A549 (cell line): ENCODE measurements around the gene PLPPR3. TPM values are rescaled to one million over a fixed set of nuclear protein-coding genes. Genes with fewer than 3 reads are reported as not detected.

Experiments used
- ATAC-seq, 2 experiments: fragments of 200-7000 bp in 1 of 2; fragments of >200 bp in 1 of 2; cut with Nextera tagmentation in 1 of 2; cut with Tn5 transposase in 1 of 2; 3 replicates each; pipeline versions ENCODE4 v1.8.0 to v1.9.1; 2018 to 2020; ENCODE audit warnings: mild to moderate bottlenecking in 1 of 2, moderate library complexity in 1 of 2
- CTCF ChIA-PET: fragments of 300-600 bp; sonication (Branson Sonifier 250); formaldehyde crosslinking; extraction: SDS; loops from one replicate; lab custom pipeline; 2021; ENCODE audit warnings: antibody characterized with exemption, inconsistent platforms; lab: Yijun Ruan, JAX
- POLR2A ChIA-PET: fragments of 350-600 bp; formaldehyde crosslinking; extraction: SDS; loops from one replicate; lab custom pipeline; 2021; ENCODE audit warnings: antibody characterized with exemption, inconsistent platforms; lab: Yijun Ruan, JAX
- DNase-seq, 2 experiments: peaks; one replicate each; pipeline versions ENCODE4 v3.0.0 to v3.0.0-alpha.2; 2011 to 2016; ENCODE audit warnings: low read depth in 1 of 2, low spot score in 1 of 2
- FAIRE-seq: peaks from 2 replicates; lab custom pipeline; 2011; peaks lifted over from hg19 to GRCh38; lab: Jason Lieb, UNC
- H3K27ac ChIP-seq, 2 experiments: fragments of >200 bp; sonication (Bioruptor Twin); formaldehyde crosslinking; 3 replicates each; pipeline ENCODE4 v1.5.1; 2016 to 2017
- H3K4me1 ChIP-seq: fragments of >200 bp; sonication (Bioruptor Twin); formaldehyde crosslinking; 3 replicates; pipeline ENCODE4 v1.6.1; 2016
- H3K4me2 ChIP-seq: fragments of >200 bp; sonication (Bioruptor Twin); formaldehyde crosslinking; 3 replicates; pipeline ENCODE4 v1.6.1; 2016
- H3K4me3 ChIP-seq: fragments of >200 bp; sonication (Bioruptor Twin); formaldehyde crosslinking; 3 replicates; pipeline ENCODE4 v1.5.1; 2016
- H3K9me3 ChIP-seq: fragments of >200 bp; sonication (Bioruptor Twin); formaldehyde crosslinking; 3 replicates; pipeline ENCODE4 v1.6.1; 2016
- CBX2 ChIP-seq: fragments of 200-600 bp; sonication (generic); IDR thresholded peaks from 2 replicates; pipeline ENCODE4 v1.6.1; 2016; ENCODE audit warnings: low read depth, mild to moderate bottlenecking, borderline replicate concordance
- CEBPB ChIP-seq, 2 experiments: fragments of >200 bp in 1 of 2; sonication (Bioruptor Twin) in 1 of 2; formaldehyde crosslinking in 1 of 2; IDR thresholded peaks; 2 replicates each; pipeline ENCODE4 v1.6.1; 2012 to 2016
- CHD4 ChIP-seq: fragments of 200-600 bp; sonication (generic); IDR thresholded peaks from 2 replicates; pipeline ENCODE4 v1.6.1; 2016; ENCODE audit warnings: antibody characterized with exemption, mild to moderate bottlenecking, borderline replicate concordance
- FOSB ChIP-seq: fragments of 250-450 bp; sonication (Bioruptor Pico); IDR thresholded peaks from 2 replicates; pipeline ENCODE4 v1.5.0; 2020; ENCODE audit warnings: mild to moderate bottlenecking, moderate library complexity
- FOXS1 ChIP-seq: fragments of 250-450 bp; sonication (Bioruptor Pico); IDR thresholded peaks from 2 replicates; pipeline ENCODE4 v1.5.0; 2020; ENCODE audit warnings: mild to moderate bottlenecking, moderate library complexity
- HOXA7 ChIP-seq: fragments of 250-450 bp; sonication (Bioruptor Pico); IDR thresholded peaks from 2 replicates; pipeline ENCODE4 v1.5.0; 2020; ENCODE audit warnings: mild to moderate bottlenecking, moderate library complexity
- HOXB13 ChIP-seq: fragments of 250-450 bp; sonication (Bioruptor Pico); IDR thresholded peaks from 2 replicates; pipeline ENCODE4 v1.5.0; 2020; ENCODE audit warnings: low read depth, mild to moderate bottlenecking, moderate library complexity
- HOXB5 ChIP-seq: fragments of 250-450 bp; sonication (Bioruptor Pico); IDR thresholded peaks from 2 replicates; pipeline ENCODE4 v1.5.0; 2020; ENCODE audit warnings: mild to moderate bottlenecking, moderate library complexity
- JUNB ChIP-seq: fragments of >200 bp; sonication (Bioruptor Twin); formaldehyde crosslinking; IDR thresholded peaks from 2 replicates; pipeline ENCODE4 v1.6.1; 2016
- MAFK ChIP-seq: fragments of 450-650 bp; IDR thresholded peaks from 2 replicates; pipeline ENCODE4 v1.6.1; 2014; ENCODE audit not compliant: partially characterized antibody
- MYC ChIP-seq: IDR thresholded peaks from 2 replicates; pipeline ENCODE4 v1.6.1; 2012; ENCODE audit warnings: mild to moderate bottlenecking, inconsistent platforms, low read length, improper control_type of control experiment, borderline replicate concordance
- NFE2L2 ChIP-seq: fragments of 150-350 bp; conservative IDR thresholded peaks from 2 replicates; pipeline ENCODE4 v1.6.1; 2014; ENCODE audit warnings: low read length
- NPAS2 ChIP-seq: fragments of 250-450 bp; sonication (Bioruptor Pico); IDR thresholded peaks from 2 replicates; pipeline ENCODE4 v1.8.0; 2022; ENCODE audit warnings: mild to moderate bottlenecking, moderate library complexity, borderline replicate concordance
- POLR2A ChIP-seq: IDR thresholded peaks from 2 replicates; pipeline ENCODE4 v1.6.1; 2012; ENCODE audit warnings: mild to moderate bottlenecking, low read length
- RARB ChIP-seq: fragments of 250-450 bp; sonication (Bioruptor Pico); IDR thresholded peaks from 2 replicates; pipeline ENCODE4 v1.8.0; 2021; ENCODE audit warnings: mild to moderate bottlenecking, moderate library complexity
- RNF2 ChIP-seq: fragments of 200-600 bp; sonication (generic); IDR thresholded peaks from 2 replicates; pipeline ENCODE4 v1.6.1; 2016; ENCODE audit warnings: low read depth, mild to moderate bottlenecking, antibody characterized with exemption, moderate library complexity, borderline replicate concordance
- SMC3 ChIP-seq: fragments of >200 bp; sonication (Bioruptor Twin); formaldehyde crosslinking; IDR thresholded peaks from 3 replicates; pipeline ENCODE4 v1.6.1; 2018; ENCODE audit warnings: inconsistent platforms
- SREBF2 ChIP-seq: fragments of 450-650 bp; IDR thresholded peaks from 2 replicates; pipeline ENCODE4 v1.6.1; 2014; ENCODE audit warnings: mild to moderate bottlenecking, moderate library complexity
- TP53 ChIP-seq: fragments of 250-450 bp; sonication (Bioruptor Pico); IDR thresholded peaks from 2 replicates; pipeline ENCODE4 v1.5.0; 2021; ENCODE audit warnings: mild to moderate bottlenecking, moderate library complexity
- ZFP36 ChIP-seq: fragments of 450-650 bp; IDR thresholded peaks from 2 replicates; pipeline ENCODE4 v1.6.1; 2014; ENCODE audit warnings: borderline replicate concordance; ENCODE audit not compliant: partially characterized antibody
- WGBS: methylation state at CpG from one replicate; pipeline ENCODE4 v1.1.6; 2017; ENCODE audit errors: missing lambda C conversion rate; 5-methylcytosine and 5-hydroxymethylcytosine counted together
- polyA plus RNA-seq, 4 experiments: library from polyadenylated mRNA; depleted of rRNA in 3 of 4; stranded (reverse); fragments of >200 nt; fragmentation: RNase III in 1 of 4; extraction: RNeasy Plus Mini Kit Qiagen cat#74134 plus additional on column Dnase treatment in 1 of 4; gene quantifications; 2 replicates in 3 of 4; 3 replicates in 1 of 4; pipeline ENCODE4 v1.2.3, GENCODE V29; 2011 to 2017
- TF ChIP-seq, protein P1 (sequence below): fragments of >200 bp; sonication (Bioruptor Twin); formaldehyde crosslinking; IDR thresholded peaks from 3 replicates; pipeline ENCODE4 v1.5.1; 2016
- TF ChIP-seq, protein P2 (sequence below): fragments of 450-650 bp; IDR thresholded peaks from 2 replicates; pipeline ENCODE4 v1.6.1; 2014; ENCODE audit warnings: antibody characterized with exemption
- TF ChIP-seq, protein P3 (sequence below): fragments of 250-450 bp; sonication (Bioruptor Pico); IDR thresholded peaks from 2 replicates; pipeline ENCODE4 v1.5.0; 2021; ENCODE audit warnings: mild to moderate bottlenecking, moderate library complexity, borderline replicate concordance
- TF ChIP-seq, protein P4 (sequence below): fragments of >200 bp; sonication (Bioruptor Twin); formaldehyde crosslinking; IDR thresholded peaks from 2 replicates; pipeline ENCODE4 v1.6.1; 2016
- TF ChIP-seq, protein P5 (sequence below): IDR thresholded peaks from 2 replicates; pipeline ENCODE4 v1.6.1; 2012

The PLPPR3 gene
- polyA plus RNA-seq, 2 of the 4 experiments (the other 2 are of a cell fraction), result 2.6 to 3.7 TPM

DNA sequence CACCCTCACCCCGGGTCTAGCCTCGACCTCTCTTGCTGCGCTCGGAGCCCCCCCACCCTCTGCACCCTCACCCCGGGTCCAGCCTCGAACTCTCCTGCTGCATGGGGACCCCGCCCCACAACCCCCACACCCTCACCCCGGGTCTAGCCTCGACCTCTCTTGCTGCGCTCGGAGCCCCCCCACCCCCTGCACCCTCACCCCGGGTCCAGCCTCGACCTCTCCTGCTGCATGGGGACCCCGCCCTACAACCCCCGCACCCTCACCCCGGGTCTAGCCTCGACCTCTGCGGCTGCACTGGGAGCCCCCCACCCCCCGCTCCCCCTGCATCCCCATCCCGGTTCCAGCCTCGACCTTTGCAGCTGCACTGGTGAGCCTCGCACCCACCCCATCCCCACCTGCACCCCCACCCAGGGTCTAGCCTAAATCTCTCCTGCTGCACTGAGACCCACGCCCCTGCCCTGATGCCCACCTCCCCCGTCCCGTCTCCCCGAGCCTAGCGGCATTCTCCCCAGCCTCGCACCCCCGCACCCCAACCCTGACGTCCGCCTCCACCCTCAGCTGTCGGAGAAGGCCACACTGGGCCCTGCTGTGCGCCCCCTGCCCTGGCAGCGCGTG, 39.5 kb upstream of the PLPPR3 start:
- TF ChIP-seq CBX2 (no peak), RNF2 (no peak), RARB (no peak), FOXS1 (CRISPR knock-in tag) (no peak), CHD4 (no peak), HOXB5 (CRISPR knock-in tag) (no peak)
- TF ChIP-seq, protein P1, sequence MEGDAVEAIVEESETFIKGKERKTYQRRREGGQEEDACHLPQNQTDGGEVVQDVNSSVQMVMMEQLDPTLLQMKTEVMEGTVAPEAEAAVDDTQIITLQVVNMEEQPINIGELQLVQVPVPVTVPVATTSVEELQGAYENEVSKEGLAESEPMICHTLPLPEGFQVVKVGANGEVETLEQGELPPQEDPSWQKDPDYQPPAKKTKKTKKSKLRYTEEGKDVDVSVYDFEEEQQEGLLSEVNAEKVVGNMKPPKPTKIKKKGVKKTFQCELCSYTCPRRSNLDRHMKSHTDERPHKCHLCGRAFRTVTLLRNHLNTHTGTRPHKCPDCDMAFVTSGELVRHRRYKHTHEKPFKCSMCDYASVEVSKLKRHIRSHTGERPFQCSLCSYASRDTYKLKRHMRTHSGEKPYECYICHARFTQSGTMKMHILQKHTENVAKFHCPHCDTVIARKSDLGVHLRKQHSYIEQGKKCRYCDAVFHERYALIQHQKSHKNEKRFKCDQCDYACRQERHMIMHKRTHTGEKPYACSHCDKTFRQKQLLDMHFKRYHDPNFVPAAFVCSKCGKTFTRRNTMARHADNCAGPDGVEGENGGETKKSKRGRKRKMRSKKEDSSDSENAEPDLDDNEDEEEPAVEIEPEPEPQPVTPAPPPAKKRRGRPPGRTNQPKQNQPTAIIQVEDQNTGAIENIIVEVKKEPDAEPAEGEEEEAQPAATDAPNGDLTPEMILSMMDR, result no peak

DNA sequence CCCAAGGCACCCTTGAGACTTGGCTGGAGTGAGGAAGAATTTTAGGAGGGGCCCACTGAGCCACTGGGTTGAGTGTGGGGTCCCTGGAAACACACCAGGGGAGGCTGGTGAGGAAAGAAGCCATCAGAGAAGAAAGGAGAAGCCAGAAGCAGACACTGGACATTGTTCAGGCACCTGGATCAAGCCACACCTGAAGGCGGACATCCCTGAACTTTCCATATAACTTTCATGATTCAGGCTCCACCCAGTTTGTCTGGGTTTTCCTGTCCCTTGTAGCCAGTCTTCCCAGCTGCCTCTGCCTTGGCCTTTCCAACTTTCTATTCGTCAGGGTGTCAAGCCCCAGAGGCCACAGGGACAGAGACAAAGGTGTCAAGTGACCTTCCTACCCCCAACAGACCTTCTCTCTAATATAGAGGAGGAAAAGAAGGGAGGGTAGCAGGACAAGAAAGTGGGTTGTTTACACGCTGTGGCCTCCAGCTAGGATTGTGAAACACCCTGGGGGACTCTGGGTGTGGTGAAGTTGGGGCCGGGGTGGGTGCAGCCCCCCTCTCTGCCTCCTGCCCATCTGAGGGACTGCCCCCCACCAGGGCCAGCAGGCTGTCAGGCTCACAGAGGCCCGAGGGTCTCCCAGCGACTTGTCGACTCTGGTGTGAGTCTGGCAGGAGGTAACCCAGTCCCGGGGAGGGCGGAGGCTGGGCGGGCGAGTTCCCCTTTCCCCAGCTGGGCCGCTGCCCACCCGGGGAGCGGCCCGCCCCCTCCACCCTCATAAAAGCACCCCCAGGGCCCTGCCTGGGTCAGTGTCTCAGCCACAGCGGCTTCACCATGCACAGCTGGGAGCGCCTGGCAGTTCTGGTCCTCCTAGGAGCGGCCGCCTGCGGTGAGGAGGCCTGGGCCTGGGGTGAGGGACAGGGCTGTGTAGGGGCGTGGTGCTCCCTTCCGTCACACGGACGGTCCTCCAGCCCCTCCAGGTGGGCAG, 37.4 kb upstream of the PLPPR3 start, which contains the start of gene CFD:
Gene CFD, plus strand, starts transcription at position 797 of the 976 bp plus-strand sequence. Its CDS starts 26 bp downstream, at position 823.
- peak; percentile 21 to 37; a peak in 3 of 6 replicates for ATAC-seq
- TF ChIP-seq CEBPB (IDR thresholded peaks at IDR 0.05) (peak; percentile 20 to 65; a peak in 2 of 4 replicates), POLR2A (peak; percentile 27; the same call in 1 of the 2 replicates), RARB (no peak), JUNB (no peak)
- Histone ChIP-seq H3K4me2 (peak within 1 kb of the TSS; percentile 76), H3K9me3 (no peaks in the 10 kb centered on the region), H3K4me1 (peaks cover 19% of the 10 kb centered on the region), H3K4me3 (peak within 1 kb of the TSS; percentile 80), H3K27ac (peak within 1 kb of the TSS; percentile 87 to 97)
- WGBS, result 26% methylated on average over 10 of the region's 24 CpGs
- POLR2A ChIA-PET, result no interaction called here
- no peak for FAIRE-seq
- CTCF ChIA-PET, result interaction anchor here (0.8 to 2.1 kb wide), 4 partner anchors 8 to 64 kb away, joined by 3 to 5 read pairs (median 4); no protein-coding TSS in a partner anchor
- DNase-seq, result no peak

More for the DNA sequence above, 39.5 kb upstream of the PLPPR3 start:
- ChIA-PET POLR2A (no interaction called here), CTCF (interaction anchor here (1.2 kb wide), 1 partner anchor 10 kb away, joined by 3 read pairs; no protein-coding TSS in a partner anchor)
- FAIRE-seq, result no peak
- Histone ChIP-seq H3K4me3 (peak overlapping the region; percentile 80), H3K4me1 (peaks cover 19% of the 10 kb centered on the region), H3K4me2 (peak overlapping the region; percentile 76), H3K9me3 (no peaks in the 10 kb centered on the region), H3K27ac (peak overlapping the region; percentile 87 to 97)
- 80% methylated on average over 1 of the region's 35 CpGs for WGBS
- no peak for DNase-seq
- ATAC-seq, result no peak; a peak in 1 of 6 replicates

DNA sequence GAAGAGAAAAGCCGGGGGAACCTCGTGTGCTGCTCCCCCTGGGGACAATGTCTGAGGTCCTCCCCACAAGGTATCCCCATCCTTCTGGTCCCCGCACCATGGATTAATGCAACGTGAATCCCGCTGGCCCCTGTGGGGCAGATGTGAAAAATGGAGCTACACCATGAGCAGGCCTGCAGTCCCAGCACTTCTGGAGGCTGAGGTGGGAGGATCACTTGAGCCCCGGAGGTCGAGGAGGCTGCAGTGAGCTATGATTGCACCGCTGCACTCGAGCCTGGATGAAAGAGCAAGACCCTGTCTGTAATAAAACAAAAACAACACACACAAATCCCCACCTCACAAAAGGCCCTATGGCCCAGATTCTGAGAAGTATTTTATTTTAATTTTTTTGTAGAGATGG, 36.5 kb upstream of the PLPPR3 start:
- POLR2A ChIA-PET, result interaction anchor here (0.7 kb wide), 1 partner anchor 49 kb away, joined by 3 read pairs; no protein-coding TSS in a partner anchor
- DNase-seq (no peak), FAIRE-seq (no peak), ATAC-seq (no peak)
- CTCF ChIA-PET, result interaction anchor here (0.8 to 2.8 kb wide), 4 partner anchors 9 to 65 kb away, joined by 3 to 13 read pairs (median 4); no protein-coding TSS in a partner anchor
- Histone ChIP-seq H3K4me2 (no peak overlapping the region), H3K4me1 (peaks cover 19% of the 10 kb centered on the region), H3K27ac (peak overlapping the region in 1 of 2 experiments; percentile 97; a peak in 4 of 6 replicates), H3K4me3 (no peak overlapping the region), H3K9me3 (no peaks in the 10 kb centered on the region)
- WGBS, result 80% methylated on average over 9 of the region's 9 CpGs
- TF ChIP-seq ZFP36 (no peak), TP53 (CRISPR knock-in tag) (no peak), NFE2L2 (no peak), SREBF2 (no peak), CBX2 (no peak), SMC3 (no peak), HOXA7 (CRISPR knock-in tag) (no peak), MYC (no peak), MAFK (no peak), NPAS2 (no peak), CHD4 (no peak), FOSB (CRISPR knock-in tag) (no peak), HOXB13 (CRISPR knock-in tag) (no peak)
- TF ChIP-seq, protein P2, sequence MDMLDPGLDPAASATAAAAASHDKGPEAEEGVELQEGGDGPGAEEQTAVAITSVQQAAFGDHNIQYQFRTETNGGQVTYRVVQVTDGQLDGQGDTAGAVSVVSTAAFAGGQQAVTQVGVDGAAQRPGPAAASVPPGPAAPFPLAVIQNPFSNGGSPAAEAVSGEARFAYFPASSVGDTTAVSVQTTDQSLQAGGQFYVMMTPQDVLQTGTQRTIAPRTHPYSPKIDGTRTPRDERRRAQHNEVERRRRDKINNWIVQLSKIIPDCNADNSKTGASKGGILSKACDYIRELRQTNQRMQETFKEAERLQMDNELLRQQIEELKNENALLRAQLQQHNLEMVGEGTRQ, result no peak
- TF ChIP-seq, protein P3, sequence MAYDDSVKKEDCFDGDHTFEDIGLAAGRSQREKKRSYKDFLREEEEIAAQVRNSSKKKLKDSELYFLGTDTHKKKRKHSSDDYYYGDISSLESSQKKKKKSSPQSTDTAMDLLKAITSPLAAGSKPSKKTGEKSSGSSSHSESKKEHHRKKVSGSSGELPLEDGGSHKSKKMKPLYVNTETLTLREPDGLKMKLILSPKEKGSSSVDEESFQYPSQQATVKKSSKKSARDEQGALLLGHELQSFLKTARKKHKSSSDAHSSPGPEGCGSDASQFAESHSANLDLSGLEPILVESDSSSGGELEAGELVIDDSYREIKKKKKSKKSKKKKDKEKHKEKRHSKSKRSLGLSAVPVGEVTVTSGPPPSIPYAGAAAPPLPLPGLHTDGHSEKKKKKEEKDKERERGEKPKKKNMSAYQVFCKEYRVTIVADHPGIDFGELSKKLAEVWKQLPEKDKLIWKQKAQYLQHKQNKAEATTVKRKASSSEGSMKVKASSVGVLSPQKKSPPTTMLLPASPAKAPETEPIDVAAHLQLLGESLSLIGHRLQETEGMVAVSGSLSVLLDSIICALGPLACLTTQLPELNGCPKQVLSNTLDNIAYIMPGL (CRISPR knock-in tag), result no peak
- TF ChIP-seq, protein P4, sequence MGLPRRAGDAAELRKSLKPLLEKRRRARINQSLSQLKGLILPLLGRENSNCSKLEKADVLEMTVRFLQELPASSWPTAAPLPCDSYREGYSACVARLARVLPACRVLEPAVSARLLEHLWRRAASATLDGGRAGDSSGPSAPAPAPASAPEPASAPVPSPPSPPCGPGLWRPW, result no peak
- TF ChIP-seq, protein P5, sequence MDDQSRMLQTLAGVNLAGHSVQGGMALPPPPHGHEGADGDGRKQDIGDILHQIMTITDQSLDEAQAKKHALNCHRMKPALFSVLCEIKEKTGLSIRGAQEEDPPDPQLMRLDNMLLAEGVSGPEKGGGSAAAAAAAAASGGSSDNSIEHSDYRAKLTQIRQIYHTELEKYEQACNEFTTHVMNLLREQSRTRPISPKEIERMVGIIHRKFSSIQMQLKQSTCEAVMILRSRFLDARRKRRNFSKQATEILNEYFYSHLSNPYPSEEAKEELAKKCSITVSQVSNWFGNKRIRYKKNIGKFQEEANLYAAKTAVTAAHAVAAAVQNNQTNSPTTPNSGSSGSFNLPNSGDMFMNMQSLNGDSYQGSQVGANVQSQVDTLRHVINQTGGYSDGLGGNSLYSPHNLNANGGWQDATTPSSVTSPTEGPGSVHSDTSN, result no peak
